Skeletal muscle satellite cell (primary cell): ENCODE measurements around the gene ZNF254.

ENCODE experiments used
- H3K27me3 ChIP-seq: 2 replicates; pipeline ENCODE4 v1.7.0; 2013; ENCODE audit warnings: low read length; ENCODE audit not compliant: control insufficient read depth, insufficient read depth
- H3K36me3 ChIP-seq: 2 replicates; pipeline ENCODE4 v1.7.0; 2013; ENCODE audit warnings: mild to moderate bottlenecking, control low read depth, low read length; ENCODE audit not compliant: insufficient read depth
- H3K4me1 ChIP-seq: 2 replicates; pipeline ENCODE4 v1.7.0; 2013; ENCODE audit warnings: low read length; ENCODE audit not compliant: control insufficient read depth, insufficient read depth
- H3K4me2 ChIP-seq: 2 replicates; pipeline ENCODE4 v1.7.0; 2013; ENCODE audit warnings: mild to moderate bottlenecking, low read length
- H3K4me3 ChIP-seq: 2 replicates; pipeline ENCODE4 v1.7.0; 2013; ENCODE audit warnings: low read length
- H3K9ac ChIP-seq: 2 replicates; pipeline ENCODE4 v1.7.0; 2013; ENCODE audit warnings: mild to moderate bottlenecking, low read depth, low read length, moderate library complexity
- H3K9me3 ChIP-seq: replicated peaks from 2 replicates; pipeline ENCODE4 v1.7.0; 2013; ENCODE audit warnings: mild to moderate bottlenecking, control low read depth, low read length

Gene ZNF254

GRCh38 chr19:24057144-24057543 lies 29.8 kb upstream of the ZNF254 start:
- Histone ChIP-seq H3K36me3 (peaks cover 56% of the 10 kb centered on the region), H3K4me1 (peaks cover 24% of the 10 kb centered on the region), H3K4me3 (no peak overlapping the region), H3K4me2 (no peak overlapping the region), H3K9ac (no peak overlapping the region), H3K9me3 (no peaks in the 10 kb centered on the region), H3K27me3 (no peaks in the 10 kb centered on the region)

- Histone ChIP-seq H3K4me2 (no peak overlapping the region), H3K9ac (no peak overlapping the region), H3K4me3 (no peak overlapping the region), H3K36me3 (peaks cover 38% of the 10 kb centered on the region), H3K9me3 (no peaks in the 10 kb centered on the region), H3K4me1 (peaks cover 6% of the 10 kb centered on the region), H3K27me3 (no peaks in the 10 kb centered on the region)
Observed at GRCh38 chr19:24059563-24060295, 27.3 kb upstream of the ZNF254 start.

DNA sequence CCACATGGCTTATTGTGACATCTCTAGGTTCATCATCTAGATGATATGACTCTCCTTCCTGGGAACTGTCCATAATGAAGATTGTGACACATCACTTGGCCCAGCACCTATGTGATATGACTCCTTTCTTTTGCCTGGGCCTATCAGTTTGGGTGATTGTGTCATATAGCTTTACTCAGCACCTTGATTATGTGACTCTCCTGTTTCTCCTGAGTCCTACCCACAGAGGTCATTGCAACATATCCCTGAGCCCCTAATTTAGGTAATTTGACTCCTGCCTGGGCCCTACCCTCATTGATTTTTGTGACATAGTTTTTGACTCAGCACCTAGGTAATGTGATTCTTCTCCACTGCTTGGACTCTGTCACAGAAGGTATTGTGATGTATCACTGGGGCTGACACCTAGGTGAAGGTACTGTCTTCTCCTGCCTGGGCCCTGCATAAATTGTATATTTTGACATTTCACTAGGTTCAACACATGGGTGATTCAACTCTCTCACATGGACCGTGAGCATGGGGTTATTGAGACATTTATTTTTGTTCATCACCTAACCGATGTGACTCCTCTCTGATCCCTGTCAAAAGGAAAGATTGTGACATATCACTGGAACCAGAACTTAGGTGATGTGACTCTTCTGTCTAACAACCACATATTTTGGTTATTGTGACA lies 26.2 kb upstream of the ZNF254 start:
- Histone ChIP-seq H3K4me3 (no peak overlapping the region), H3K27me3 (no peaks in the 10 kb centered on the region), H3K4me1 (no peaks in the 10 kb centered on the region), H3K4me2 (no peak overlapping the region), H3K9me3 (no peaks in the 10 kb centered on the region), H3K9ac (no peak overlapping the region), H3K36me3 (peaks cover 34% of the 10 kb centered on the region)

GRCh38 chr19:24062190-24062589 lies 24.8 kb upstream of the ZNF254 start:
- Histone ChIP-seq H3K9ac (no peak overlapping the region), H3K4me1 (no peaks in the 10 kb centered on the region), H3K4me2 (no peak overlapping the region), H3K27me3 (no peaks in the 10 kb centered on the region), H3K4me3 (no peak overlapping the region), H3K9me3 (no peaks in the 10 kb centered on the region), H3K36me3 (peaks cover 23% of the 10 kb centered on the region)

DNA sequence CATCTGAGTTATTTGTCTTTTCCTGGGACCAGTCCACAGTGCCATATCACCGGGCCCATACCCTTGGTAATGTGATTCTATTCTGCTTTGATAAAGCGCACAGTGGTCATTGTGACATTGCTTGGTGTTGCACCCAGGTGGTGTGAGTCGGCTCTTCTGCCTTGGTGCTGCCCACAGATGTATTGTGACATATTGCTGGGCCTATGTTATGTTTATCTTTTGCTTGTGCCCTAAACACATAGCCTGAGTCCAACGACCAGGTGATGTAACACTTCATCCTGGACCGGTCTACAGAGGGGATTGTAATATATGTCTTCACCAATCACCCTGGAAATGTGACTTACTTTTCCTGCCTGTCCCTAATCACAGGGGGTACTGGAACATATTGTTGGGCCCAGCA lies 23.7 kb upstream of the ZNF254 start:
- H3K9me3 ChIP-seq = no peaks in the 10 kb centered on the region
- no peaks in the 10 kb centered on the region for H3K4me1 ChIP-seq
- H3K4me2 ChIP-seq = no peak overlapping the region
- H3K4me3 ChIP-seq = no peak overlapping the region
- no peak overlapping the region for H3K9ac ChIP-seq
- H3K36me3 ChIP-seq = peaks cover 20% of the 10 kb centered on the region
- H3K27me3 ChIP-seq = no peaks in the 10 kb centered on the region

- no peak overlapping the region for H3K9ac ChIP-seq
- H3K4me2 ChIP-seq = no peak overlapping the region
- H3K4me3 ChIP-seq = no peak overlapping the region
- peaks cover 18% of the 10 kb centered on the region for H3K36me3 ChIP-seq
- no peaks in the 10 kb centered on the region for H3K4me1 ChIP-seq
- H3K27me3 ChIP-seq = no peaks in the 10 kb centered on the region
- H3K9me3 ChIP-seq = no peaks in the 10 kb centered on the region
Observed at GRCh38 chr19:24064175-24064574, 22.8 kb upstream of the ZNF254 start.

DNA sequence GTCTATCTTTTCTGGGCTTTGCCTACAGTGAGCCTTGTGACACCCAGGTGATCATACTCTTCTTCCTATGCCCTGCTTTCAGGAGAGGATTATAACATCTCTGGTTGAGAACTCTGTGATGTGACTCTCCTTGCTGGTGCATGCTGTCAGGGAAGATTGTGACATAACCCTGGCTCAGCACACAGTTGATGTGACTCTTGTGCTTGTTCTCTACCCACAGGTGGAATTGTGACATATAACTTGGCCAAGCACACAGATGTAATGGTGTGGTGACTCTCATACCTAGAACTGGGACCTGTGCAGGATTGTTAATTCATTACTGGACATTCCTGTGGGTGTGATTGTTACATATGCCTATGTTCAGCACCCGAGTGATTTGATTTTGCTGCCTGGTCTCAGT lies 21.7 kb upstream of the ZNF254 start:
- Histone ChIP-seq H3K27me3 (no peaks in the 10 kb centered on the region), H3K4me1 (no peaks in the 10 kb centered on the region), H3K4me2 (no peak overlapping the region), H3K36me3 (peaks cover 10% of the 10 kb centered on the region), H3K9me3 (no peaks in the 10 kb centered on the region), H3K9ac (no peak overlapping the region), H3K4me3 (no peak overlapping the region)

DNA sequence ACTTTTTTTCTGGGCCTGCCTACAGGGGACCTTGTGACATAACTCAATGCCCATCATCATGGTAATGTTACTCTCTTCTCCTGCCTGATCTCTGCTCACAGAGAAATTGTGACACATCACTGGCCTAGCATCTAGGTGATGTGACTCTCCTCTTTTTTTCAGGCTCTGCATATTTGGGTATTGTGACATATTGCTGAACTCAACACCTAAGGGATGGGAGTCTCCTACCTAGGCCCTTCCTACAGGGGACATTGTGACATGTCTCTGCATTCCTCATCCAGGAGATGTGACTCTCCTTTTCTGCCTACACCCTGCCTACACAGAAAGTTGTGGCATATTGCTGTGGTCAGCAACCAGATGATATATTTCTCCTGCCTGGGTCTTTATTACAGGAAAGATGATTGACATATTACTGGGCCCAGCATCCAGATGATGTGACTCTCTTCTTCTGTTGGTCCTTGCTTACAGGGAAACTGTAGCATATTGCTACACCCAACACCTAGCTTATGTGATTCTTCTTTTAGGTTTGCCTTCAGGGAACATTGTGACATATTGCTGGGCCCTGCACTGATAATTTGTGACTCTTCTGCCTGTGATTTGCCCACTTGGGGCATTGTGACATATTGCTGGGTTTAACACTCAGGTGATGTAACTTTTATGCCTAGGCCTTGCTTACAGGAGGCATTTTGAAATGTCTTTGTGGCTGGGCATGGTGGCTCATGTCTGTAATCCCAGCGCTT lies 21.0 kb upstream of the ZNF254 start:
- no peaks in the 10 kb centered on the region for H3K4me1 ChIP-seq
- no peak overlapping the region for H3K4me3 ChIP-seq
- H3K9ac ChIP-seq = no peak overlapping the region
- H3K36me3 ChIP-seq = peaks cover 6% of the 10 kb centered on the region
- no peak overlapping the region for H3K4me2 ChIP-seq
- no peaks in the 10 kb centered on the region for H3K27me3 ChIP-seq
- H3K9me3 ChIP-seq = no peaks in the 10 kb centered on the region

- Histone ChIP-seq H3K9ac (no peak overlapping the region), H3K4me3 (no peak overlapping the region), H3K4me1 (peaks cover 3% of the 10 kb centered on the region), H3K9me3 (no peaks in the 10 kb centered on the region), H3K27me3 (no peaks in the 10 kb centered on the region), H3K36me3 (peaks cover 11% of the 10 kb centered on the region), H3K4me2 (no peak overlapping the region)
Observed at GRCh38 chr19:24069905-24070657, 16.9 kb upstream of the ZNF254 start.

GRCh38 chr19:24071078-24071477 lies 15.9 kb upstream of the ZNF254 start:
- Histone ChIP-seq H3K4me3 (no peak overlapping the region), H3K4me2 (no peak overlapping the region), H3K9me3 (no peaks in the 10 kb centered on the region), H3K9ac (no peak overlapping the region), H3K4me1 (peaks cover 3% of the 10 kb centered on the region), H3K36me3 (peaks cover 11% of the 10 kb centered on the region), H3K27me3 (no peaks in the 10 kb centered on the region)

GRCh38 chr19:24072720-24073119 lies 14.3 kb upstream of the ZNF254 start:
- no peaks in the 10 kb centered on the region for H3K9me3 ChIP-seq
- H3K4me2 ChIP-seq = no peak overlapping the region
- H3K4me3 ChIP-seq = no peak overlapping the region
- no peaks in the 10 kb centered on the region for H3K27me3 ChIP-seq
- peaks cover 11% of the 10 kb centered on the region for H3K36me3 ChIP-seq
- no peak overlapping the region for H3K9ac ChIP-seq
- peaks cover 3% of the 10 kb centered on the region for H3K4me1 ChIP-seq
